Hepatocyte (in vitro differentiated cells): ENCODE data around the gene KLHL18. TPM values are rescaled to one million over a fixed set of nuclear protein-coding genes. Genes with fewer than 3 reads are reported as not detected.
A peak's percentile ranks its signal among the peaks of the same experiment; 100 is the strongest.

Source experiments
- DNase-seq: peaks from one replicate; pipeline ENCODE4 v3.0.0-alpha.2; 2016; ENCODE audit warnings: low spot score
- H2AFZ ChIP-seq: fragments of 200-600 bp; sonication (generic); 2 replicates; pipeline ENCODE4 v1.6.0; 2016; ENCODE audit warnings: antibody characterized with exemption, mild to moderate bottlenecking
- H3K27ac ChIP-seq: fragments of 200-600 bp; sonication (generic); 2 replicates; pipeline ENCODE4 v1.5.1; 2016; ENCODE audit warnings: mild to moderate bottlenecking
- H3K27me3 ChIP-seq: fragments of 200-600 bp; sonication (generic); 2 replicates; pipeline ENCODE4 v1.6.1; 2016
- H3K36me3 ChIP-seq: fragments of 200-600 bp; sonication (generic); replicated peaks from 2 replicates; pipeline ENCODE4 v1.5.1; 2016; ENCODE audit warnings: low read depth; ENCODE audit not compliant: insufficient read depth
- H3K4me1 ChIP-seq: fragments of 200-600 bp; sonication (generic); 2 replicates; pipeline ENCODE4 v1.5.1; 2016; ENCODE audit warnings: mild to moderate bottlenecking, moderate library complexity; ENCODE audit not compliant: insufficient read depth
- H3K4me2 ChIP-seq: fragments of 200-600 bp; sonication (generic); 2 replicates; pipeline ENCODE4 v1.6.0; 2016
- H3K4me3 ChIP-seq: fragments of 200-600 bp; sonication (generic); 2 replicates; pipeline ENCODE4 v1.5.1; 2016; ENCODE audit warnings: mild to moderate bottlenecking
- H3K79me2 ChIP-seq: fragments of 200-600 bp; sonication (generic); 2 replicates; pipeline ENCODE4 v1.6.0; 2017; ENCODE audit warnings: mild to moderate bottlenecking
- H3K9me2 ChIP-seq: fragments of 200-600 bp; sonication (generic); replicated peaks from 2 replicates; pipeline ENCODE4 v1.6.0; 2017; ENCODE audit warnings: mild to moderate bottlenecking; ENCODE audit not compliant: insufficient read depth
- H3K9me3 ChIP-seq: fragments of 200-600 bp; sonication (generic); 2 replicates; pipeline ENCODE4 v1.5.1; 2016; ENCODE audit warnings: low read depth, mild to moderate bottlenecking
- H4K20me1 ChIP-seq: fragments of 200-600 bp; sonication (generic); 2 replicates; pipeline ENCODE4 v1.6.0; 2016; ENCODE audit warnings: mild to moderate bottlenecking; ENCODE audit not compliant: insufficient read depth, poor library complexity, severe bottlenecking
- CTCF ChIP-seq: fragments of 200-600 bp; sonication (generic); IDR thresholded peaks from 2 replicates; pipeline ENCODE4 v1.5.1; 2016; ENCODE audit warnings: antibody characterized with exemption, mild to moderate bottlenecking; ENCODE audit not compliant: poor library complexity
- EZH2 ChIP-seq: fragments of 200-600 bp; sonication (generic); IDR thresholded peaks from 2 replicates; pipeline ENCODE4 v1.6.1; 2016; ENCODE audit warnings: antibody characterized with exemption, mild to moderate bottlenecking, borderline replicate concordance
- EZH2phosphoT487 ChIP-seq: fragments of 200-600 bp; sonication (generic); IDR thresholded peaks from one replicate; pipeline ENCODE4 v1.6.1; 2018; ENCODE audit warnings: antibody characterized with exemption, mild to moderate bottlenecking, low read depth, moderate library complexity; ENCODE audit not compliant: unreplicated experiment, severe bottlenecking
- WGBS: methylation state at CpG from one replicate; pipeline ENCODE4 v1.1.6; 2016; ENCODE audit warnings: low lambda C conversion rate; ENCODE audit errors: missing lambda C conversion rate; 5-methylcytosine and 5-hydroxymethylcytosine counted together
- polyA plus RNA-seq: library from polyadenylated mRNA; unstranded; fragments of >200 nt; fragmentation: Nextera tagmentation; extraction: Ambion mirVana; gene quantifications from 2 replicates; pipeline ENCODE4 v1.2.1, GENCODE V29; 2016
- total RNA-seq: library from RNA; depleted of rRNA; stranded (reverse); fragments of >200 nt; gene quantifications from 2 replicates; pipeline ENCODE4 v1.2.3, GENCODE V29; 2014

The KLHL18 gene
- total and polyA plus RNA-seq, 2 experiments from 2014 or later: 11.6 to 13.6 TPM

- 96% methylated on average over 10 of the region's 10 CpGs for WGBS
- Histone ChIP-seq H3K4me1 (peaks cover 4% of the 10 kb centered on the region), H3K4me2 (no peak overlapping the region), H4K20me1 (no peaks in the 10 kb centered on the region), H3K27me3 (no peaks in the 10 kb centered on the region), H3K4me3 (no peak overlapping the region), H3K9me3 (no peaks in the 10 kb centered on the region), H3K9me2 (no peaks in the 10 kb centered on the region), H2AFZ (no peak overlapping the region), H3K79me2 (no peaks in the 10 kb centered on the region), H3K27ac (no peak overlapping the region), H3K36me3 (no peaks in the 10 kb centered on the region)
- TF ChIP-seq CTCF (no peak), EZH2 (no peak), EZH2phosphoT487 (no peak)
- no peak for DNase-seq
These were observed 16.9 kb upstream of the KLHL18 start for GRCh38 chr3:47265725-47266428.

DNA sequence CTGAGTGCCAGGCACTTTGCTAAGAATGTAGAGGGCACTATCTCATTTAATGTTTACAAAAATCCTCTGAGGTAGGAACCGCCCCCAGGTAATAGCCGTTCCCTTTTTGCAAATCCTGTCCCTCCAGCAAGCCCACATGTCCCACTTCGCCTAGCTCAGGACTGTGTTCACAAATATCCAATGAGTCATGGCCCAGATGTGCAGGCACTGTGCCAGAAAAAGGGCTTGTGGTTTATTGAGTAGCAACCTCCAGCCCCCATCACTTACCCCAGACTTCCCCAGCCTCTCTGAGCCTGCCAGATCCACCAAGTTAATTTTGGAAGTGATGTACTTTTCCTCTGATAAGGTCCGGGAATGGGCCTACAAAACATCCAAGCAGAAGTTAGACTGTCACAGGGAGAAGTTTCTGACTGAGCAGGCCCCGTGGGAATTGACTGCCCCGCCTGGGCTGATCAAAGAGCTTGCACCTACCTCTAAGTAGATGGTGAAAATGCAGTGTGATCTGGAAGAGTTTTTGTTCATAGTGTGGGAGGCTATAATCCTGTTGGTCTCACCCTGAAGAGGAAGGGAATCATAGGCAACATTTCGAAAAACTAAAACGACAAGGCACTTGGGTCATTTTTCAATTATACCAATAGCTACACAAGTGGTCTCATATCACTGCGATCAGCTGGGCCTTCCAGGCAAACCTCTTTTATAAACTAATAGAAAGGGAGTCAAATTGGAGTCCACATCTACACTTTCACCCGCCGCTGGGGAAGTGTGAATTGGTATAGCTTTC lies 15.8 kb upstream of the KLHL18 start:
- H2AFZ ChIP-seq: no peak overlapping the region
- H3K4me3 ChIP-seq: no peak overlapping the region
- WGBS: 64% methylated on average over 11 of the region's 11 CpGs
- peak; percentile 72 for DNase-seq
- no peaks in the 10 kb centered on the region for H3K27me3 ChIP-seq
- no peaks in the 10 kb centered on the region for H3K9me3 ChIP-seq
- no peaks in the 10 kb centered on the region for H3K9me2 ChIP-seq
- TF ChIP-seq CTCF (no peak), EZH2 (no peak), EZH2phosphoT487 (no peak)
- no peaks in the 10 kb centered on the region for H4K20me1 ChIP-seq
- H3K36me3 ChIP-seq: no peaks in the 10 kb centered on the region
- no peak overlapping the region for H3K27ac ChIP-seq
- H3K79me2 ChIP-seq: no peaks in the 10 kb centered on the region
- H3K4me2 ChIP-seq: no peak overlapping the region
- peaks cover 4% of the 10 kb centered on the region for H3K4me1 ChIP-seq

GRCh38 chr3:47267490-47267824 lies 15.3 kb upstream of the KLHL18 start:
- TF ChIP-seq EZH2: no peak
- TF ChIP-seq CTCF: no peak
- TF ChIP-seq EZH2phosphoT487: no peak
- Histone ChIP-seq H3K4me2 (no peak overlapping the region), H3K36me3 (no peaks in the 10 kb centered on the region), H3K27ac (no peak overlapping the region), H3K9me3 (no peaks in the 10 kb centered on the region), H4K20me1 (no peaks in the 10 kb centered on the region), H2AFZ (no peak overlapping the region), H3K4me1 (peaks cover 4% of the 10 kb centered on the region), H3K4me3 (no peak overlapping the region), H3K79me2 (no peaks in the 10 kb centered on the region), H3K27me3 (no peaks in the 10 kb centered on the region), H3K9me2 (no peaks in the 10 kb centered on the region)
- DNase-seq: no peak
